CD14-positive monocyte (primary cell): ENCODE results near the gene CSNK2A2. TPM values are rescaled to one million over a fixed set of nuclear protein-coding genes. Genes with fewer than 3 reads are reported as not detected.

Experiments used
- DNase-seq, 3 donors: peaks; one replicate each; pipeline ENCODE4 v3.0.0-alpha.2; 2011 to 2022
- H2AFZ ChIP-seq: 2 replicates; pipeline ENCODE4 v1.6.0; 2012; ENCODE audit warnings: mild to moderate bottlenecking, low read depth, low read length, inconsistent platforms; ENCODE audit not compliant: insufficient read depth, poor library complexity, severe bottlenecking
- H3K27ac ChIP-seq, 2 donors: 1 replicate in 1 of 2; 2 replicates in 1 of 2; pipeline ENCODE4 v1.5.1; 2012 to 2013; ENCODE audit warnings: low read length in 2 of 2, control low read depth in 1 of 2, inconsistent platforms in 1 of 2, low read depth in 1 of 2, mild to moderate bottlenecking in 1 of 2
- H3K27me3 ChIP-seq, 2 donors: one replicate each; pipeline versions ENCODE4 v1.6.0 to v1.6.1; 2011 to 2013; ENCODE audit warnings: low read length in 2 of 2; ENCODE audit not compliant: control insufficient read depth in 2 of 2, insufficient read depth in 2 of 2
- H3K36me3 ChIP-seq, 2 donors: replicated peaks in 1 of 2; 1 replicate in 1 of 2; 2 replicates in 1 of 2; pipeline versions ENCODE4 v1.5.1 to v1.6.1; 2012 to 2013; ENCODE audit warnings: low read length in 2 of 2, control low read depth in 1 of 2, inconsistent platforms in 1 of 2, mild to moderate bottlenecking in 1 of 2; ENCODE audit not compliant: insufficient read depth in 2 of 2, control insufficient read depth in 1 of 2
- H3K4me1 ChIP-seq, 2 donors: 1 replicate in 1 of 2; 2 replicates in 1 of 2; pipeline versions ENCODE4 v1.5.1 to v1.6.1; 2012 to 2013; ENCODE audit warnings: low read length in 2 of 2, control low read depth in 1 of 2, inconsistent platforms in 1 of 2, mild to moderate bottlenecking in 1 of 2, moderate library complexity in 1 of 2; ENCODE audit not compliant: insufficient read depth in 2 of 2, control insufficient read depth in 1 of 2
- H3K4me2 ChIP-seq: replicated peaks from 2 replicates; pipeline ENCODE3; 2012; ENCODE audit warnings: low read length, moderate library complexity, mild to moderate bottlenecking; ENCODE audit not compliant: poor library complexity, severe bottlenecking; ENCODE audit errors: extremely low read depth
- H3K4me3 ChIP-seq, 3 experiments: fragments of 200-600 bp in 1 of 3; sonication (generic) in 1 of 3; replicated peaks in 1 of 3; 1 replicate in 2 of 3; 2 replicates in 1 of 3; pipeline ENCODE4 v1.5.1; 2011 to 2013; ENCODE audit warnings: low read length in 3 of 3, mild to moderate bottlenecking in 3 of 3, control low read depth in 2 of 3, low read depth in 2 of 3, inconsistent platforms in 1 of 3, moderate library complexity in 1 of 3
- H3K79me2 ChIP-seq: 2 replicates; pipeline ENCODE4 v1.6.0; 2012; ENCODE audit warnings: mild to moderate bottlenecking, control low read depth, inconsistent platforms, low read length, moderate library complexity; ENCODE audit not compliant: insufficient read depth
- H3K9ac ChIP-seq: 2 replicates; pipeline ENCODE4 v1.6.0; 2017; ENCODE audit warnings: low read length, mild to moderate bottlenecking; ENCODE audit not compliant: insufficient read depth, poor library complexity, severe bottlenecking
- H3K9me3 ChIP-seq, 2 donors: replicated peaks in 1 of 2; 1 replicate in 1 of 2; 2 replicates in 1 of 2; pipeline versions ENCODE4 v1.5.1 to v1.6.1; 2012 to 2013; ENCODE audit warnings: low read length in 2 of 2, control low read depth in 1 of 2; ENCODE audit not compliant: control insufficient read depth in 1 of 2, insufficient read depth in 1 of 2
- H4K20me1 ChIP-seq: 2 replicates; pipeline ENCODE4 v1.6.0; 2012; ENCODE audit warnings: mild to moderate bottlenecking, low read length, control low read depth, moderate library complexity; ENCODE audit not compliant: insufficient read depth
- H3K27ac Mint-ChIP-seq, 7 donors: one replicate each; pipeline ENCODE4 v1.8.0; 2020; ENCODE audit warnings: mild to moderate bottlenecking in 7 of 7, mixed read lengths in 7 of 7, moderate library complexity in 6 of 7, inconsistent platforms in 2 of 7
- H3K27me3 Mint-ChIP-seq, 3 donors: one replicate each; pipeline ENCODE4 v1.8.0; 2021 to 2022; ENCODE audit warnings: low read depth in 3 of 3, mild to moderate bottlenecking in 3 of 3, mixed read lengths in 3 of 3, moderate library complexity in 3 of 3, inconsistent platforms in 1 of 3
- H3K36me3 Mint-ChIP-seq, 2 donors: one replicate each; pipeline ENCODE4 v1.8.0; 2020; ENCODE audit warnings: mixed read lengths in 2 of 2, inconsistent platforms in 1 of 2, mild to moderate bottlenecking in 1 of 2
- H3K4me1 Mint-ChIP-seq: one replicate; pipeline ENCODE4 v1.8.0; 2020; ENCODE audit warnings: mild to moderate bottlenecking, mixed read lengths
- H3K4me3 Mint-ChIP-seq, 2 donors: one replicate each; pipeline ENCODE4 v1.8.0; 2020; ENCODE audit warnings: mild to moderate bottlenecking in 2 of 2, mixed read lengths in 2 of 2, moderate library complexity in 1 of 2
- H3K9me3 Mint-ChIP-seq, 7 donors: one replicate each; pipeline ENCODE4 v1.8.0; 2020 to 2022; ENCODE audit warnings: mixed read lengths in 7 of 7, mild to moderate bottlenecking in 6 of 7, moderate library complexity in 6 of 7, inconsistent platforms in 2 of 7
- WGBS: methylation state at CpG from one replicate; pipeline ENCODE4 v1.1.5; 2013; ENCODE audit warnings: missing lambda C conversion rate; ENCODE audit not compliant: insufficient coverage; 5-methylcytosine and 5-hydroxymethylcytosine counted together
- intact Hi-C, 2 donors: fragments of 100-400 bp; cut with micrococcal nuclease; formaldehyde crosslinking; loops; one replicate each; pipeline versions ENCODE4 v1.15.0 to v1.15.1; 2023
- polyA plus RNA-seq, 3 donors: library from polyadenylated mRNA; depleted of rRNA in 1 of 3; unstranded in 2 of 3; stranded (reverse) in 1 of 3; fragments of 300-500 nt in 2 of 3; fragments of >200 nt in 1 of 3; fragmentation: Illumina TruSeq in 2 of 3; gene quantifications; 1 replicate in 2 of 3; 2 replicates in 1 of 3; pipeline ENCODE4 v1.2.3, GENCODE V29; 2012 to 2021
- TF ChIP-seq, protein P1 (sequence below): fragments of 200-600 bp; IDR thresholded peaks from one replicate; pipeline ENCODE4 v1.8.0; 2022; ENCODE audit warnings: antibody characterized with exemption, mild to moderate bottlenecking

CSNK2A2 gene
- polyA plus RNA-seq, 3 donors, result 1.6 to 24.7 (median 9.2) TPM

DNA sequence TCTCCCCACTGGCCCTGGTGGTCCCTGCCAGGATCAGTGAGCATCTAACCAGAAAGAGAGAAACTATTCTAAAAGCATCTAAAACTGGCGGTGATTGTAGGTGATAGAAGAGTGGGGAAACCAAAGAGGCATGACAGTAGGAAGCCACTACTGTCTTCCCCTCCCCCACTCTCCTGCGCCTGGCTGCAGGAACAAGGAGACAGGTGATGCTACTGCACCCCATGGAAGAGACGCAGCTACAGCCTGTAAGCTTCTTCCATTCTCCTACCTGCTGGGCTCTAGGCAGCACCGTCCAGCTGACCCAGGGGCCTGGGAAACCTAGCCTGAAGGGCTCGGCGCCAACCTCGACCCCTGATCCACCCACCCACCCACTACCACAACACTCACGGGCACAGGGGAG, 32.4 kb upstream of the CSNK2A2 start:
- H3K4me2 ChIP-seq, result no peak overlapping the region
- intact Hi-C loops, result no loop called here
- H3K9me3 ChIP-seq, result no peaks in the 10 kb centered on the region
- no peak overlapping the region for H2AFZ ChIP-seq
- H4K20me1 ChIP-seq, result no peaks in the 10 kb centered on the region
- Mint-ChIP-seq H3K4me3 (no peak overlapping the region), H3K27ac (no peak overlapping the region), H3K27me3 (peaks cover 9 to 21% (median 15%) of the 10 kb centered on the region in 3 donors), H3K4me1 (no peaks in the 10 kb centered on the region), H3K9me3 (peaks cover 0 to 1% (median 0%) of the 10 kb centered on the region in 7 donors), H3K36me3 (no peaks in the 10 kb centered on the region)
- no peaks in the 10 kb centered on the region for H3K36me3 ChIP-seq
- 100% methylated on average over 1 of the region's 8 CpGs for WGBS
- no peak overlapping the region for H3K27ac ChIP-seq
- DNase-seq, result no peak
- no peaks in the 10 kb centered on the region for H3K79me2 ChIP-seq
- TF ChIP-seq, protein P1, sequence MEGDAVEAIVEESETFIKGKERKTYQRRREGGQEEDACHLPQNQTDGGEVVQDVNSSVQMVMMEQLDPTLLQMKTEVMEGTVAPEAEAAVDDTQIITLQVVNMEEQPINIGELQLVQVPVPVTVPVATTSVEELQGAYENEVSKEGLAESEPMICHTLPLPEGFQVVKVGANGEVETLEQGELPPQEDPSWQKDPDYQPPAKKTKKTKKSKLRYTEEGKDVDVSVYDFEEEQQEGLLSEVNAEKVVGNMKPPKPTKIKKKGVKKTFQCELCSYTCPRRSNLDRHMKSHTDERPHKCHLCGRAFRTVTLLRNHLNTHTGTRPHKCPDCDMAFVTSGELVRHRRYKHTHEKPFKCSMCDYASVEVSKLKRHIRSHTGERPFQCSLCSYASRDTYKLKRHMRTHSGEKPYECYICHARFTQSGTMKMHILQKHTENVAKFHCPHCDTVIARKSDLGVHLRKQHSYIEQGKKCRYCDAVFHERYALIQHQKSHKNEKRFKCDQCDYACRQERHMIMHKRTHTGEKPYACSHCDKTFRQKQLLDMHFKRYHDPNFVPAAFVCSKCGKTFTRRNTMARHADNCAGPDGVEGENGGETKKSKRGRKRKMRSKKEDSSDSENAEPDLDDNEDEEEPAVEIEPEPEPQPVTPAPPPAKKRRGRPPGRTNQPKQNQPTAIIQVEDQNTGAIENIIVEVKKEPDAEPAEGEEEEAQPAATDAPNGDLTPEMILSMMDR, result no peak
- H3K4me3 ChIP-seq, result no peak overlapping the region
- no peak overlapping the region for H3K9ac ChIP-seq
- H3K4me1 ChIP-seq, result no peaks in the 10 kb centered on the region
- peaks cover 4 to 8% of the 10 kb centered on the region in 2 donors for H3K27me3 ChIP-seq

DNA sequence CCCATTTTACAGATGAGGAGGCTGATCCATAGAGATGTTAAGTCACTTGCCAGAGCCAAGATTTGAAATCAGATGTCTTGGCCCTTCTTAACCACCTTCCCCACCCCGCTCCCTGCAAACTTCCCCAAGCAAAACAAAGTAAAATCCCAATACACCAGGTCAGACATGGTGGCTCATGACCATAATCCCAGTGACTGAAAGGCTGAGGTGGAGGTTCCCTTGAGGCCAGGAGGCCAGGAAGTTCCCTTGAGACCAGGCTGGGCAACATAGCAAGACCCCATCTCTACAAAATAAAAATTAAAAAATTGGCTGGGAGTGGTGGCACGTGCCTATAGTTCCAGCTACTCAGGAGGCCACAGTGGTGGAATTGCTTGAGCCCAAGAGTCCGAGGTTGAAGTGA, 28.9 kb upstream of the CSNK2A2 start:
- H3K4me1 Mint-ChIP-seq, result no peaks in the 10 kb centered on the region
- Histone ChIP-seq H3K27me3 (no peaks in the 10 kb centered on the region), H2AFZ (no peak overlapping the region), H3K4me1 (no peaks in the 10 kb centered on the region), H3K79me2 (no peaks in the 10 kb centered on the region), H3K36me3 (no peaks in the 10 kb centered on the region), H3K4me3 (no peak overlapping the region), H3K9ac (no peak overlapping the region), H4K20me1 (no peaks in the 10 kb centered on the region), H3K9me3 (no peaks in the 10 kb centered on the region), H3K4me2 (no peak overlapping the region), H3K27ac (no peak overlapping the region)
- DNase-seq, result no peak
- peaks cover 4 to 12% (median 6%) of the 10 kb centered on the region in 3 donors for H3K27me3 Mint-ChIP-seq
- intact Hi-C loops, result no loop called here
- no peak overlapping the region for H3K4me3 Mint-ChIP-seq
- H3K9me3 Mint-ChIP-seq, result peaks cover 0 to 1% (median 0%) of the 10 kb centered on the region in 7 donors
- H3K27ac Mint-ChIP-seq, result no peak overlapping the region
- WGBS, result 100% methylated on average over 1 of the region's 3 CpGs
- no peaks in the 10 kb centered on the region for H3K36me3 Mint-ChIP-seq
- TF ChIP-seq, protein P1, result no peak
